ENCODE measurements around the gene LPIN1. TPM values are rescaled to one million over a fixed set of nuclear protein-coding genes. Genes with fewer than 3 reads are reported as not detected.
"Not testable (repeated sequence)": the region's sequence is repeated elsewhere in the genome, so short reads cannot be mapped to it uniquely, and the experiment has no call there.

LPIN1 gene
- total and polyA plus RNA-seq, 2 donors (not counting 1 experiment from before 2014, with no cell fraction given), result 36.3 to 99.1 TPM

GRCh38 chr2:11821705-11822104 lies 75.3 kb downstream of the LPIN1 start:
- Histone ChIP-seq H3K27ac (ENCODE audit: low read length in 2 of 2) (no peak overlapping the region), H3K4me1 (ENCODE audit: control insufficient read depth in 2 of 2, insufficient read depth in 2 of 2, low read length in 2 of 2) (no peaks in the 10 kb centered on the region), H3K4me2 (replicated peaks; ENCODE audit: low read depth, low read length, poor library complexity, severe bottlenecking) (no peak overlapping the region), H3K9me3 (ENCODE audit: control extremely low read depth in 1 of 3, control insufficient read depth in 2 of 3, insufficient read depth in 1 of 3, low read length in 2 of 3) (peaks cover 0 to under 1% (median 0%) of the 10 kb centered on the region in 3 donors), H3K36me3 (replicated peaks in 1 of 2; ENCODE audit: control extremely low read depth in 1 of 2, control insufficient read depth in 1 of 2, extremely low read depth in 1 of 2, insufficient read depth in 2 of 2, low read length in 1 of 2) (peaks cover 1 to 54% of the 10 kb centered on the region in 2 experiments), H3K4me3 (ENCODE audit: control extremely low read depth in 1 of 5, extremely low read depth in 1 of 5, insufficient read depth in 1 of 5, low read depth in 2 of 5, low read length in 4 of 5) (no peak overlapping the region), H3K79me2 (ENCODE audit: control insufficient read depth, insufficient read depth, low read length) (no peaks in the 10 kb centered on the region), H4K20me1 (ENCODE audit: control insufficient read depth, insufficient read depth, low read length, poor library complexity, severe bottlenecking) (no peaks in the 10 kb centered on the region), H2AFZ (ENCODE audit: insufficient read depth, low read depth, low read length, poor library complexity, severe bottlenecking) (no peak overlapping the region), H3K27me3 (replicated peaks in 1 of 4; ENCODE audit: control extremely low read depth in 1 of 4, control insufficient read depth in 3 of 4, insufficient read depth in 4 of 4, low read length in 3 of 4) (no peaks in the 10 kb centered on the region), H3K9ac (ENCODE audit: low read length) (no peak overlapping the region)
- Mint-ChIP-seq H3K9me3 (ENCODE audit: insufficient read depth) (no peaks in the 10 kb centered on the region), H3K4me1 (no peaks in the 10 kb centered on the region), H3K4me3 (no peak overlapping the region), H3K27ac (no peak overlapping the region), H3K27me3 (no peaks in the 10 kb centered on the region)
- no peak for ATAC-seq (ENCODE audit: low read depth)
- ChIA-PET CTCF (interaction anchor here (1.0 to 1.6 kb wide), 2 partner anchors 1110 to 1185 kb away, joined by 3 to 4 read pairs; no protein-coding TSS in a partner anchor), POLR2A (interaction anchor here (0.6 kb wide), 1 partner anchor 67 kb away, joined by 3 read pairs; no protein-coding TSS in a partner anchor)
- WGBS (ENCODE audit: insufficient coverage), result 100% methylated on average over 1 of the region's 3 CpGs
- intact Hi-C loops (cut with micrococcal nuclease), result no loop called here
- TF ChIP-seq EZH2 (IDR thresholded peaks at IDR 0.05; ENCODE audit: borderline replicate concordance, insufficient read depth, low read depth, low read length, poor library complexity, severe bottlenecking) (no peak), CTCF (IDR thresholded peaks at IDR 0.05) (no peak)
- DNase-seq, result no peak

GRCh38 chr2:11822359-11822745 lies 75.9 kb downstream of the LPIN1 start:
- H3K4me3 Mint-ChIP-seq; POLR2A ChIA-PET; H3K9me3 ChIP-seq (ENCODE audit: control extremely low read depth in 1 of 3, control insufficient read depth in 2 of 3, insufficient read depth in 1 of 3, low read length in 2 of 3); H3K4me1 ChIP-seq (ENCODE audit: control insufficient read depth in 2 of 2, insufficient read depth in 2 of 2, low read length in 2 of 2); H3K27ac Mint-ChIP-seq; H3K9me3 Mint-ChIP-seq (ENCODE audit: insufficient read depth); intact Hi-C loops (cut with micrococcal nuclease); H3K27me3 Mint-ChIP-seq; H3K79me2 ChIP-seq (ENCODE audit: control insufficient read depth, insufficient read depth, low read length); ATAC-seq (ENCODE audit: low read depth); H3K27ac ChIP-seq (ENCODE audit: low read length in 2 of 2); H2AFZ ChIP-seq (ENCODE audit: insufficient read depth, low read depth, low read length, poor library complexity, severe bottlenecking); H3K9ac ChIP-seq (ENCODE audit: low read length); H4K20me1 ChIP-seq (ENCODE audit: control insufficient read depth, insufficient read depth, low read length, poor library complexity, severe bottlenecking); DNase-seq; H3K27me3 ChIP-seq (replicated peaks in 1 of 4; ENCODE audit: control extremely low read depth in 1 of 4, control insufficient read depth in 3 of 4, insufficient read depth in 4 of 4, low read length in 3 of 4); H3K4me1 Mint-ChIP-seq; H3K4me2 ChIP-seq (replicated peaks; ENCODE audit: low read depth, low read length, poor library complexity, severe bottlenecking); H3K4me3 ChIP-seq (ENCODE audit: control extremely low read depth in 1 of 5, extremely low read depth in 1 of 5, insufficient read depth in 1 of 5, low read depth in 2 of 5, low read length in 4 of 5): not testable (repeated sequence)
- H3K36me3 ChIP-seq (replicated peaks in 1 of 2; ENCODE audit: control extremely low read depth in 1 of 2, control insufficient read depth in 1 of 2, extremely low read depth in 1 of 2, insufficient read depth in 2 of 2, low read length in 1 of 2), result peaks cover 1 to 54% of the 10 kb centered on the region in 2 experiments
- WGBS (ENCODE audit: insufficient coverage), result 100% methylated on average over 3 of the region's 4 CpGs
- CTCF ChIA-PET, result interaction anchor here (0.7 to 1.6 kb wide), 2 partner anchors 139 to 1185 kb away, joined by 4 to 5 read pairs; no protein-coding TSS in a partner anchor

All from B cell (primary cell).